NCI-H2107 treated with DMSO at 0.1 percent for 48 hours (cell line): ENCODE measurements around the gene SYK.

Experiments
- DNase-seq: peaks from one replicate; lab custom pipeline; 2025; ENCODE audit not compliant: unreplicated experiment; lab: John Stamatoyannopoulos, UW

Gene SYK

GRCh38 chr9:90901933-90902332 lies 100.3 kb downstream of the SYK start:
- no peak for DNase-seq

- no peak for DNase-seq
These were observed 102.3 kb downstream of the SYK start for GRCh38 chr9:90903766-90904424.

- DNase-seq, result peak; percentile 26
These were observed 103.3 kb downstream of the SYK start for GRCh38 chr9:90904706-90905478.

- DNase-seq, result no peak
These were observed 104.2 kb downstream of the SYK start for GRCh38 chr9:90905822-90906221.

GRCh38 chr9:90906316-90907055 lies 104.9 kb downstream of the SYK start:
- no peak for DNase-seq

GRCh38 chr9:90907056-90907445 lies 105.4 kb downstream of the SYK start:
- no peak for DNase-seq

- no peak for DNase-seq
These were observed 106.2 kb downstream of the SYK start for GRCh38 chr9:90907790-90908189.

GRCh38 chr9:90909225-90909624 lies 107.6 kb downstream of the SYK start:
- DNase-seq, result no peak

- no peak for DNase-seq
These were observed 108.2 kb downstream of the SYK start for GRCh38 chr9:90909747-90910283.

- no peak for DNase-seq
These were observed 112.6 kb downstream of the SYK start for GRCh38 chr9:90914196-90914595.

- peak; percentile 41 for DNase-seq
These were observed 113.4 kb downstream of the SYK start for GRCh38 chr9:90914868-90915483.

GRCh38 chr9:90915693-90916092 lies 114.1 kb downstream of the SYK start:
- no peak for DNase-seq

GRCh38 chr9:90916147-90916734 lies 114.6 kb downstream of the SYK start:
- DNase-seq, result no peak

- DNase-seq, result no peak
These were observed 118.3 kb downstream of the SYK start for GRCh38 chr9:90919883-90920282.

GRCh38 chr9:90921104-90921503 lies 119.5 kb downstream of the SYK start:
- DNase-seq, result peak; percentile 19

GRCh38 chr9:90921969-90922368 lies 120.3 kb downstream of the SYK start:
- no peak for DNase-seq

GRCh38 chr9:90925581-90926257 lies 124.1 kb downstream of the SYK start:
- no peak for DNase-seq

GRCh38 chr9:90926936-90927335 lies 125.3 kb downstream of the SYK start:
- DNase-seq, result no peak

GRCh38 chr9:90927496-90927895 lies 125.9 kb downstream of the SYK start:
- no peak for DNase-seq

- no peak for DNase-seq
These were observed 128.0 kb downstream of the SYK start for GRCh38 chr9:90929626-90930025.
